Measurements from ENCODE around the gene TBC1D22A.

The TBC1D22A gene

DNA sequence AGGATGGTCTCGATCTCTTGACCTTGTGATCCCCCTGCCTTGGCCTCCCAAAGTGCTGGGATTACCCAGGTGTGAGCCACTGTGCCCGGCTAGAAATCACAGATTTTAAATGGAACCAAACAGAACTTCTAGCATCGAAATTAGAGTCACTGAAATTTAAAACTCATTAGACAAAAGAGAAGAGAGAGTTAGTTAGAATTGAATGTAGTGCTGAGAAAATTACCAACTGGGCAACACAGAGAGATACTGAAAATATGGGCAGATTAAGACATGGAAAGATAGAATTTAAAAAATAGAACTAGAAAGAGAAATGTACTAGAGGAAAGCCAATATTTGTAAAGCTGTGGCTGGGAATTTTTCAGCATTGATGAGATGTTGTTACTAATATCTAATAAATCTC, 217.9 kb downstream of the TBC1D22A start:
- H3K4me1 ChIP-seq (ENCODE audit: insufficient read depth, poor library complexity, severe bottlenecking): peaks cover 11% of the 10 kb centered on the region
- no peak overlapping the region for H3K4me3 ChIP-seq (ENCODE audit: severe bottlenecking)
- no peaks in the 10 kb centered on the region for H3K9me3 ChIP-seq (ENCODE audit: severe bottlenecking)
- TF ChIP-seq CTCF (IDR thresholded peaks at IDR 0.05; ENCODE audit: poor library complexity, severe bottlenecking): no peak
- no peaks in the 10 kb centered on the region for H3K27me3 ChIP-seq (ENCODE audit: insufficient read depth, poor library complexity, severe bottlenecking)
- no peak overlapping the region for H3K27ac ChIP-seq (ENCODE audit: poor library complexity, severe bottlenecking)
- H3K36me3 ChIP-seq (ENCODE audit: low read depth): peaks cover 13% of the 10 kb centered on the region; the same call in 1 of the 2 replicates
- DNase-seq (ENCODE audit: low spot score) (no peak), ATAC-seq (ENCODE audit: low read depth) (no peak)

DNA sequence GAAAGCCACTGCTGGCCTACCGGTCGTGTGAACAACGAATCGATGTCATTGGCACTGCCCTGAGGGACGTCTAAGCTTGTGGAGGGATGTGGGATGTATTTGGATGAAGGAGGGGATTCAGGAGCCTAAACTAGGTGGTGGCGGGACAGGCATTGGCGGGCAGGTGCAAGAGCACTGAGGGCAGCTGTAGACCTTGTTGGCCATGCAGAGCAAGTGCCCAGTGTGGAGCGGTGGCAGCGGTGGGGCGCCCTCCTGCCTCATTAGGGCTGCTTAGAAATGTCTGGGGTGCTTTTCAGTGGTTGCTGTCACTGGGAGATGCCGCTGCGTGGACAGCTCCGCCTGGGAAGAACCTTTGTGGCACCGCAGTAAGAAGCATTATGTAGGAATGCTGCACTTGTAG, 220.2 kb downstream of the TBC1D22A start:
- H3K36me3 ChIP-seq (ENCODE audit: low read depth): peaks cover 13% of the 10 kb centered on the region; the same call in 1 of the 2 replicates
- H3K4me1 ChIP-seq (ENCODE audit: insufficient read depth, poor library complexity, severe bottlenecking): peaks cover 15% of the 10 kb centered on the region
- TF ChIP-seq CTCF (IDR thresholded peaks at IDR 0.05; ENCODE audit: poor library complexity, severe bottlenecking): no peak
- H3K9me3 ChIP-seq (ENCODE audit: severe bottlenecking): no peaks in the 10 kb centered on the region
- ATAC-seq (ENCODE audit: low read depth) (no peak), DNase-seq (ENCODE audit: low spot score) (no peak)
- H3K4me3 ChIP-seq (ENCODE audit: severe bottlenecking): no peak overlapping the region
- H3K27me3 ChIP-seq (ENCODE audit: insufficient read depth, poor library complexity, severe bottlenecking): no peaks in the 10 kb centered on the region
- H3K27ac ChIP-seq (ENCODE audit: poor library complexity, severe bottlenecking): no peak overlapping the region

DNA sequence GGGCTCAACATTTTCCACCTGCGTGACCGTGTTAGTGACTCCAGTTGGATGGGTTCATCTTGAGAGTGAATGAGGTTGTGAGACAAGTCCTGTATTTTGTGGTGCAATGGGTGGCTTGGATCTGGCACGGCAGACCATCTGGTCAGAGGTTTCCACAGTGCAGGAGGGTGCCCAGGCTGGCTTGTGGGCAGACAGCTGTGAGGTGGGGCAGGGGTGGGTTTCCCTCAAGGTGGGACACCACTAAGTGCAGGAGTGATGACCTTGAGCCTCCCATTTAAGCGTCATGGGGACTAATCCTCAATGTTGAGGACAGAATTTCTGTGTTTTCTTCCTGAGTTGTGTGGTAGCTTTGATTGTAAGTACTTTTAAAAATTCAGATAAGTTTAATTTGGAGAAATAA, 220.6 kb downstream of the TBC1D22A start:
- Histone ChIP-seq H3K9me3 (ENCODE audit: severe bottlenecking) (no peaks in the 10 kb centered on the region), H3K4me3 (ENCODE audit: severe bottlenecking) (no peak overlapping the region), H3K36me3 (ENCODE audit: low read depth) (peaks cover 13% of the 10 kb centered on the region; the same call in 1 of the 2 replicates), H3K27me3 (ENCODE audit: insufficient read depth, poor library complexity, severe bottlenecking) (no peaks in the 10 kb centered on the region), H3K4me1 (ENCODE audit: insufficient read depth, poor library complexity, severe bottlenecking) (peaks cover 15% of the 10 kb centered on the region), H3K27ac (ENCODE audit: poor library complexity, severe bottlenecking) (no peak overlapping the region)
- ATAC-seq (ENCODE audit: low read depth) (no peak), DNase-seq (ENCODE audit: low spot score) (no peak)
- TF ChIP-seq CTCF (IDR thresholded peaks at IDR 0.05; ENCODE audit: poor library complexity, severe bottlenecking): no peak

- Histone ChIP-seq H3K27me3 (ENCODE audit: insufficient read depth, poor library complexity, severe bottlenecking) (no peaks in the 10 kb centered on the region), H3K27ac (ENCODE audit: poor library complexity, severe bottlenecking) (peak overlapping the region; percentile 74), H3K4me1 (ENCODE audit: insufficient read depth, poor library complexity, severe bottlenecking) (peaks cover 15% of the 10 kb centered on the region), H3K4me3 (ENCODE audit: severe bottlenecking) (no peak overlapping the region), H3K9me3 (ENCODE audit: severe bottlenecking) (no peaks in the 10 kb centered on the region), H3K36me3 (ENCODE audit: low read depth) (no peaks in the 10 kb centered on the region)
- DNase-seq (ENCODE audit: low spot score) (peak; percentile 82), ATAC-seq (ENCODE audit: low read depth) (peak; percentile 94)
- peak; percentile 37 for TF ChIP-seq CTCF (IDR thresholded peaks at IDR 0.05; ENCODE audit: poor library complexity, severe bottlenecking)
These were observed 222.5 kb downstream of the TBC1D22A start for GRCh38 chr22:46984751-46985506.

- ATAC-seq (ENCODE audit: low read depth) (peak; percentile 15; the same call in 1 of the 3 replicates), DNase-seq (ENCODE audit: low spot score) (no peak)
- H3K36me3 ChIP-seq (ENCODE audit: low read depth): no peaks in the 10 kb centered on the region
- H3K27ac ChIP-seq (ENCODE audit: poor library complexity, severe bottlenecking): peak overlapping the region; percentile 74
- H3K9me3 ChIP-seq (ENCODE audit: severe bottlenecking): no peaks in the 10 kb centered on the region
- H3K27me3 ChIP-seq (ENCODE audit: insufficient read depth, poor library complexity, severe bottlenecking): no peaks in the 10 kb centered on the region
- H3K4me3 ChIP-seq (ENCODE audit: severe bottlenecking): no peak overlapping the region
- peaks cover 15% of the 10 kb centered on the region for H3K4me1 ChIP-seq (ENCODE audit: insufficient read depth, poor library complexity, severe bottlenecking)
- peak; percentile 20 for TF ChIP-seq CTCF (IDR thresholded peaks at IDR 0.05; ENCODE audit: poor library complexity, severe bottlenecking)
These were observed 223.0 kb downstream of the TBC1D22A start for GRCh38 chr22:46985507-46985882.

Data from RWPE2 (cell line).